ENCODE measurements around the gene ALLC.

GRCh38 chr2:3680548-3681345 is 22.7 kb downstream of the ALLC start:
- TF ChIP-seq, protein P1, sequence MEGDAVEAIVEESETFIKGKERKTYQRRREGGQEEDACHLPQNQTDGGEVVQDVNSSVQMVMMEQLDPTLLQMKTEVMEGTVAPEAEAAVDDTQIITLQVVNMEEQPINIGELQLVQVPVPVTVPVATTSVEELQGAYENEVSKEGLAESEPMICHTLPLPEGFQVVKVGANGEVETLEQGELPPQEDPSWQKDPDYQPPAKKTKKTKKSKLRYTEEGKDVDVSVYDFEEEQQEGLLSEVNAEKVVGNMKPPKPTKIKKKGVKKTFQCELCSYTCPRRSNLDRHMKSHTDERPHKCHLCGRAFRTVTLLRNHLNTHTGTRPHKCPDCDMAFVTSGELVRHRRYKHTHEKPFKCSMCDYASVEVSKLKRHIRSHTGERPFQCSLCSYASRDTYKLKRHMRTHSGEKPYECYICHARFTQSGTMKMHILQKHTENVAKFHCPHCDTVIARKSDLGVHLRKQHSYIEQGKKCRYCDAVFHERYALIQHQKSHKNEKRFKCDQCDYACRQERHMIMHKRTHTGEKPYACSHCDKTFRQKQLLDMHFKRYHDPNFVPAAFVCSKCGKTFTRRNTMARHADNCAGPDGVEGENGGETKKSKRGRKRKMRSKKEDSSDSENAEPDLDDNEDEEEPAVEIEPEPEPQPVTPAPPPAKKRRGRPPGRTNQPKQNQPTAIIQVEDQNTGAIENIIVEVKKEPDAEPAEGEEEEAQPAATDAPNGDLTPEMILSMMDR (conservative IDR thresholded peaks at IDR 0.05): no peak
- no peak for TF ChIP-seq ZFX (IDR thresholded peaks at IDR 0.05)

Data from C4-2B (cell line).